ENCODE results near the gene ATP8B1.

DNA sequence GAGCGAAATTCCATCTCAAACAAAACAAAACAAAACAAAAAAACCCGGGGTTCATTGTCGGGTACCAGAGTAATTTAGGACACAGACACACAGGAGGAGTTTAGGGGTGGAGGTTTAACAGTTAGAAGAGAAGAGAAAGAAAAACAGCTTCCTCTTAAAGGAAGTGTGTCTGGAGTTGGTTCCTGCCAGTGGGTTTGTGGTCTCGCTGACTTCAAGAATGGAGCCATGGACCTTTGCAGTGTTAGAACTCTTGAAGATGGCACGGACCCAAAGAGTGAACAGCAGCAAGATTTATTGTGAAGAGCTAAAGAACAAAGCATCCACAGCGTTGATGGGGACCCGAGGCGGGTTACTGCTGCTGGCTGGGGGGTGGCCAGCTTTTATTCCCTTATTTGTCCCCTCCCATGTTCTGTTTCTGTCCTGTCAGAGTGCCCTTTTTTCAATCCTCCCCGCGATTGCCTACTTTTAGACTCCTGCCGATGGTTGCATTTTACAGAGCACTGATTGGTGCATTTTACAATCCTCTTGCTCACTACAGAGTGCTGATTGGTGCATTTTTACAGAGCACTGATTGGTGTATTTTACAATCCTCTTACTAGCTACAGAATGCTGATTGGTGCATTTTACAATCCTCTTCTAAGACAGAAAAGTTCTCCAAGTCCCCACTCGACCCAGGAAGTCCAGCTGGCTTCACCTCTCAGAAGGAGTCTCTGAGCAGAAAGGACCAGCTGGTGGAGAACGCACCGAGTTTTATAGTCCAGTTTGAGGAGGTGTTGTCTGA, 28.7 kb upstream of the ATP8B1 start:
- TF ChIP-seq POLR2A (IDR thresholded peaks at IDR 0.05) = no peak
- TF ChIP-seq, protein P1, sequence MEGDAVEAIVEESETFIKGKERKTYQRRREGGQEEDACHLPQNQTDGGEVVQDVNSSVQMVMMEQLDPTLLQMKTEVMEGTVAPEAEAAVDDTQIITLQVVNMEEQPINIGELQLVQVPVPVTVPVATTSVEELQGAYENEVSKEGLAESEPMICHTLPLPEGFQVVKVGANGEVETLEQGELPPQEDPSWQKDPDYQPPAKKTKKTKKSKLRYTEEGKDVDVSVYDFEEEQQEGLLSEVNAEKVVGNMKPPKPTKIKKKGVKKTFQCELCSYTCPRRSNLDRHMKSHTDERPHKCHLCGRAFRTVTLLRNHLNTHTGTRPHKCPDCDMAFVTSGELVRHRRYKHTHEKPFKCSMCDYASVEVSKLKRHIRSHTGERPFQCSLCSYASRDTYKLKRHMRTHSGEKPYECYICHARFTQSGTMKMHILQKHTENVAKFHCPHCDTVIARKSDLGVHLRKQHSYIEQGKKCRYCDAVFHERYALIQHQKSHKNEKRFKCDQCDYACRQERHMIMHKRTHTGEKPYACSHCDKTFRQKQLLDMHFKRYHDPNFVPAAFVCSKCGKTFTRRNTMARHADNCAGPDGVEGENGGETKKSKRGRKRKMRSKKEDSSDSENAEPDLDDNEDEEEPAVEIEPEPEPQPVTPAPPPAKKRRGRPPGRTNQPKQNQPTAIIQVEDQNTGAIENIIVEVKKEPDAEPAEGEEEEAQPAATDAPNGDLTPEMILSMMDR (IDR thresholded peaks at IDR 0.05 in 4 of 5, conservative IDR thresholded peaks at IDR 0.05 in 1 of 5) = no peak

All from gastrocnemius medialis (tissue), 4 donors.